DMS79 treated with DMSO at 0.1 percent for 48 hours (cell line): Measurements from ENCODE around the gene IP6K3.

Experiments used
- DNase-seq: peaks from one replicate; lab custom pipeline; 2025; lab: John Stamatoyannopoulos, UW

The IP6K3 gene

GRCh38 chr6:33777398-33778388 lies 31.0 kb upstream of the IP6K3 start:
- DNase-seq = no peak

GRCh38 chr6:33776764-33777163 lies 30.1 kb upstream of the IP6K3 start:
- no peak for DNase-seq

GRCh38 chr6:33776186-33776585 lies 29.5 kb upstream of the IP6K3 start:
- no peak for DNase-seq

- no peak for DNase-seq
Measured at GRCh38 chr6:33774774-33775173, 28.1 kb upstream of the IP6K3 start.

- DNase-seq = no peak
Measured at GRCh38 chr6:33772902-33773472, 26.3 kb upstream of the IP6K3 start.

DNA sequence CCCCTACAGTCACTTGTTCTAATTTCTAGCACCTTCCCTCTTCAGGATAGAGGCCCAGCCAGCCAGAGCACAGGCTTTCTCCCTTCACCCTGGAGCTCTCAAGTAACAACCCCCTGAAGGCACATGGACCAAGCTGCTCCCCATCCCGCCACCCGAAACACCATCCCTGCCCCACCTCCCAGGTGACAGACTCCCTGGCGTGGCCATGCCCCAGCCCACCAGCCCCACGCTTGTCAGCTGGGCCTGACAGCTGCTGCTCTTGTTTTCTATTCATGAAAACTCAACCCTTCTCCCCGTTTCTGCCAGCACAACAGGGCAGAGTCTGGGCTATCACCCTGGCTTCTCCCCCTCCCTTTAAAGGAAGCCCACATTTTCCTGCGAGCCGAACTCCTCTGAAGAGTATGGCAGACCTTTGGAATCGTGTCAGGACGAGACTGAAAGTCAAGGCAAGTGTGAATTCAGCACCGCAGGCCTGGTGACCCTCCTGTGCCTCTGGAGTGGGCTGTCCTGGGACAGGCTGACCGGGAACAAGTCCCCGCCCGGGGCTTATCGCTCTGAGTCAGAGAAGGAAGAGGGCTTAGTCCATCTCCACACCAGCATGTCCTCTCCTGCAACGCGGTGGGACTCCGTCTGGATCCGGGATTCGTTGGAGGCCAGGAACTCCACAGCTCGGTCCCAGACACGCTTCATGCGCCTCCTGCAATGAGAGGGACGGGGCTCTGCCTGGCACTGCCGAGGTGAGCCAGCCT lies 25.6 kb upstream of the IP6K3 start:
- DNase-seq = no peak

DNA sequence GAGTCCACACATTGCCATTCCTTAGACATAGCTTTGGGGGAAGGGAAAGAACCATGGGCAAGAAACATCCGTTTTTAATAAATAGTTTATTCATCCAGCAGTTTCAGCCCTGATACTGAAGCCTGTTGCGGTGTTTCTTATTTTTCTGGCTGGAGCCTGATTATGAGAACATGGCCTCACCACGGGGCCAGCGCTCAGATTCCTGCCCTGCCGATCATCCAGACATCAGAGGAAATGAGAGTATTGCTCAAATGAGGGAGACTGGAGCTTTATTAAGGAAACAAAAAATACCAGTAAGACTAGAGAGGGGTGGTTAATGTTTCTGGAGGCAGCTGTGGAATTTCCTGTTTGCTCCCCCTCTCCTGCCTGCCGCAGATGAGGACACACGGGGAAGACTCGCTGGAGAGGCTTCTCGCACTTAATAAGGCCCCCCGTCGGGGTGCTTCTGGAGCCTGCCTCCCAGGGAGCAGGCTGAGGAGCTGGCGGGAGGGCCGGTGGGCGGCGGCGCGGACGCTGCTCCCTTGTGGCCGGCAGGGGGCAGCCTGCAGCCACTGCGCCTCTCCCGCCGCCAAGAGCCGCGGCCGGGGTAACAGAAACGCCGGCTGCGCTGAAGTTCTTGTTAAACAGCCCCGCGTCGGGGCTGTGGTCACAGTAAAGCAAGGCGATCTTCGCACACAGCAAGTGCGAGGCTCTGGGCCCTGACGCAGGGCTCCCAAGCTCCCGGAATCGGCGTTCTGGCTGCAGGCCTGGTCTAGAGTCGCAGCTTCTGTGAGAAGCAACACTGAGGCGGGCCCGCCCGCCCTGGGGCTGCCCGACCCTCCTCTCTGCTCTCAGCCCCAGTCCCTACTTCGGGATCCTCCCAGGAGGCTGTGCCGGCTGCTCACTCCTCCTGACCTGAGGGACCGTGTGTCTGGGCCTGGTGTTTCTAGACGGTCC lies 24.7 kb upstream of the IP6K3 start:
- DNase-seq = peak; percentile 74

DNA sequence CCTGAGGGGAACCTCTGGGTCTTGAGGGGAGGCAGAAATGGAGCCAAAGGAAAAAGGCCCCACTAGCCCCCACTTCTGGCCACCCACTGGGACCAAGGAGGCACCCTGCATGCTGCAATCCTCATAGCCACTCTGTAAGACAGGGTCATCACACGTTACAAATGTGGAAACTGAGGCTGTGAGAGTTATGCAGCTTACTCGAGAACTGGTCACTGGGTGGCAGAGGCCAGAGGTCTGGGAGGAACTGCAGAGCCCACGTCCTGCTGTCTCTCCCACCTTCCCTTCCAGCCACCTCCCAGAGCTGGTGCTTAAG lies 24.1 kb upstream of the IP6K3 start:
- DNase-seq = no peak

GRCh38 chr6:33770124-33770832 lies 23.6 kb upstream of the IP6K3 start:
- DNase-seq = no peak

- DNase-seq = no peak
Measured at GRCh38 chr6:33769248-33769821, 22.6 kb upstream of the IP6K3 start.

DNA sequence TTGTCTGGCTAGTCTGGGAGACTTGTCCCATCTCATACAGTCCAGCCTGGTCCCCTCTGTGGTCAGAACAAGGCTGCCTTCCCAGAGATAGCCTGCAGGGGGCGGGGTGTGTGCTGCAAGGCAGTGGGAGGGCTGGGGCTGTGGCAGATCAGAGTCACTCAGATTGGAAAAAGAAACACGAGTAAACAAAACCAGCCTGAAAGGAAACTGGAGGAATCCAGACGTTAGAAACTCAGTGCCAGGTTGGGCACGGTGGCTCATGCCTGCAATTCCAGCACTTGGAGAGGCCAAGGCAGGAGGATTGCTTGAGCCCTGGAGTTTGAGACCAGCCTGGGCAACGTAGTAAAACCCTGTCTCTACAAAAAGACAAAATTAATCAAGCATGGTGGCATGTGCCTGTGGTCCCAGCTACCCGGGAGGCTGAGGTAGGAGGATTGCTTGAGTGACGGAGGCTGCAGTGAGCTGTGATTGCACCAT lies 22.0 kb upstream of the IP6K3 start:
- DNase-seq = peak; percentile 38

DNA sequence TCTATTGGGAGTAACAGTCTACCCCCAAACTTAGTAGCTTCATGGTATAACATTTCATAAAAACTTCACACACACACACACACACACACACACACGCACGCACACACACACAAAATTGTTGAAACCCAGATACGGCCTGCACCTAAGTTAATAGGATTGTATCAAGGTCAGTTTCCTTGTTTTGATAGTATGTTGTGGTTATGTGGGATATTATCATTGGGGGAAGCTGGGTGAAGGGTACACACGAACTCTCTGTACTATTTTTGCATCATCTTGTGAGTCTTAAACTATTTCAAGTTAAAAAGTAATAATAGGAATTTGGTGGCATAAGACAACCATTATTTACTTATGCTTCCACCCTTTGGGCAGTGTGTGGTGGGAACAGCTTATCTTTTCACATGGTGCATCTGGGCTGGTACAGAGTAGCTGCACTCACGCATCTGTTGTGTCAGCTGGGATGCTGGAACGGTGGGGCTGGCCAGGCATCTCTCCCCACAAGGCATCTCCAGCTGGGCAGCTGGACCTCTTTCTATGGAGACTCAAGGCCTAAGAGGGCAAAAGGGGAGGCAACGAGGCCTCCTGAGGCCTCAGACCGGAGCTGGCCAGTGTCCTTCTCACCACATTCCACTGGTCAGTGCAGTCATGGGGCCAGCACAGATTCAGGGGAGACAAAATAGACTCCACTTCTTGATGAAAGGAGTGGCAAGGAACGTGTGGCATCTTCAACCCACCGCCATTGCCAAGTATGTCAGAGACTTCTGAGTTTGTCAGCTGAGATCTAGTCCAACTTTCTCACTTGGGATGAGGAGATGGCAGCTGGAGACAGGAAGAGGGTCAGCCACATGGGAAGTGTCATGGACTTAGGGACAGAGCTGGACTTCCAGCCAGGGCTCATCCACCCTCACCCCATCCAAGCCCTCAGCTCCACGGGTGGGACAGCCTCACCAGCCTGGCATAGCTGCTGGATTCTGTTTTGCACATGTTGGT lies 20.5 kb upstream of the IP6K3 start:
- no peak for DNase-seq

DNA sequence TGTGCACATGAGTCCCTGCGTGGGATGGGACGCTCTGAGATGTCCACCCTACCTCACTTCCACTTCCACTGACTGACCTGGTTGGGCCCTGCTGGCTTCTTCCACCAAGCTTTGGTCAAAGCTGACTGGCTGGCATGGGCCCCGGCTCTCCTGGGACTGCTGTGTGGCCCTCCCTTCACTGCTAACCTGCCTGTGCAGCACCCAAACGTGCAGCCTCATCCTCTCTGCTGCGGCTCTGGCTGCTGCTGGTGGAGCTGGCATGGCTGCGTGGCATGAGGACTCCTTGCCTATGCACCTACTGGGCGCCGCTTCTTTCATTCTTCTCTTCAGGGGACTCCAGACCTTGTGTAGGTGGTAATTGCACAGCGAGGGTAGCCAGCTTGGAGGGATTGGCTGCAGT lies 18.7 kb upstream of the IP6K3 start:
- DNase-seq = no peak

GRCh38 chr6:33764036-33764435 lies 17.3 kb upstream of the IP6K3 start:
- no peak for DNase-seq

DNA sequence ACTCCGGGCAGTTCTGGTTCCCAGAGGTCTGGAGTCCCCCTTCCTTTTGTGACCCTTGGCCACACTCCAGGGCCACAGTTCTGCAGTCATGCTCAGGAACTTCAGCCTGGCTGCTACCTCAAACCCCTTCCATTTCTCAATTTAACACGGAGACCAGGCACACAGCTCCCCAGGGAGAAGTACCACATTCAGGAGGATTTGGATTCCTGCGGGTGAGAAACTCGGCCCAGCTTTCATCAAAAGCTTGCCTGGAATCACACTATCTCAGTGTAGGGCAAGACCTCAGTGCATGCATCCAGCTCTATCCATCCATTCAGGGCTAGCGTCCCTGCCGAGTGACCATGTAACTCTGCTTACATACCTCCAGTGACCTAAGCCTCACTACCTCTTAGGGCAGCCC lies 16.8 kb upstream of the IP6K3 start:
- DNase-seq = no peak

- no peak for DNase-seq
Measured at GRCh38 chr6:33762713-33763112, 16.0 kb upstream of the IP6K3 start.

GRCh38 chr6:33761922-33762629 lies 15.4 kb upstream of the IP6K3 start:
- peak; percentile 74 for DNase-seq

- no peak for DNase-seq
Measured at GRCh38 chr6:33761581-33761921, 14.8 kb upstream of the IP6K3 start.
